Astrocyte (in vitro differentiated cells and primary cell): ENCODE data around the gene ELAVL3. TPM values are rescaled to one million over a fixed set of nuclear protein-coding genes. Genes with fewer than 3 reads are reported as not detected.
A peak's percentile ranks its signal among the peaks of the same experiment; 100 is the strongest.

ENCODE experiments used
- DNase-seq: peaks from one replicate; pipeline ENCODE4 v3.0.0-alpha.2; 2010; ENCODE audit warnings: low read depth
- FAIRE-seq: peaks from 2 replicates; lab custom pipeline; 2011; peaks lifted over from hg19 to GRCh38; lab: Jason Lieb, UNC
- H2AFZ ChIP-seq: 2 replicates; pipeline ENCODE4 v1.6.0; 2012; ENCODE audit warnings: low read depth, low read length, inconsistent platforms
- H3K27ac ChIP-seq: 2 replicates; pipeline ENCODE4 v1.5.1; 2011; ENCODE audit warnings: low read depth, low read length, inconsistent platforms
- H3K27me3 ChIP-seq: 2 replicates; pipeline ENCODE4 v1.6.0; 2011; ENCODE audit warnings: low read length, inconsistent platforms; ENCODE audit not compliant: insufficient read depth
- H3K36me3 ChIP-seq: 2 replicates; pipeline ENCODE4 v1.5.1; 2011; ENCODE audit warnings: low read length, inconsistent platforms; ENCODE audit not compliant: insufficient read depth
- H3K4me1 ChIP-seq: 2 replicates; pipeline ENCODE4 v1.5.1; 2011; ENCODE audit warnings: low read length, inconsistent platforms; ENCODE audit not compliant: insufficient read depth
- H3K4me2 ChIP-seq: 2 replicates; pipeline ENCODE4 v1.6.0; 2012; ENCODE audit warnings: low read length, inconsistent platforms
- H3K4me3 ChIP-seq: 2 replicates; pipeline ENCODE4 v1.5.1; 2011; ENCODE audit warnings: low read depth, mild to moderate bottlenecking, low read length, inconsistent platforms; ENCODE audit not compliant: insufficient read depth
- H3K79me2 ChIP-seq: 2 replicates; pipeline ENCODE4 v1.6.0; 2012; ENCODE audit warnings: mild to moderate bottlenecking, low read length, inconsistent platforms; ENCODE audit not compliant: insufficient read depth
- H3K9ac ChIP-seq: 2 replicates; pipeline ENCODE4 v1.6.0; 2012; ENCODE audit warnings: mild to moderate bottlenecking, low read length, inconsistent platforms
- H3K9me3 ChIP-seq: 2 replicates; pipeline ENCODE4 v1.5.1; 2012; ENCODE audit warnings: low read depth, mild to moderate bottlenecking, low read length, inconsistent platforms; ENCODE audit not compliant: insufficient read depth
- H4K20me1 ChIP-seq: 2 replicates; pipeline ENCODE4 v1.6.0; 2012; ENCODE audit warnings: low read length, inconsistent platforms; ENCODE audit not compliant: insufficient read depth
- H3K27ac Mint-ChIP-seq: one replicate; pipeline ENCODE4 v1.8.0; 2021; ENCODE audit warnings: mild to moderate bottlenecking, mixed read lengths; ENCODE audit not compliant: unreplicated experiment
- H3K27me3 Mint-ChIP-seq: one replicate; pipeline ENCODE4 v1.8.0; 2021; ENCODE audit warnings: low read depth, mixed read lengths; ENCODE audit not compliant: unreplicated experiment
- H3K36me3 Mint-ChIP-seq: one replicate; pipeline ENCODE4 v1.8.0; 2021; ENCODE audit warnings: low read depth, mixed read lengths; ENCODE audit not compliant: unreplicated experiment
- H3K4me1 Mint-ChIP-seq: one replicate; pipeline ENCODE4 v1.8.0; 2021; ENCODE audit warnings: low read depth, mixed read lengths; ENCODE audit not compliant: unreplicated experiment
- H3K4me3 Mint-ChIP-seq: one replicate; pipeline ENCODE4 v1.8.0; 2021; ENCODE audit warnings: mild to moderate bottlenecking, moderate library complexity, mixed read lengths; ENCODE audit not compliant: unreplicated experiment
- H3K9me3 Mint-ChIP-seq: one replicate; pipeline ENCODE4 v1.8.0; 2021; ENCODE audit warnings: mild to moderate bottlenecking, mixed read lengths; ENCODE audit not compliant: unreplicated experiment
- CTCF ChIP-seq: IDR thresholded peaks from 2 replicates; pipeline ENCODE4 v1.5.1; 2011; ENCODE audit warnings: low read depth, mild to moderate bottlenecking, inconsistent platforms, low read length, moderate library complexity; ENCODE audit not compliant: insufficient read depth
- EZH2 ChIP-seq: IDR thresholded peaks from 2 replicates; pipeline ENCODE4 v1.6.1; 2012; ENCODE audit warnings: mild to moderate bottlenecking, low read length, inconsistent platforms; ENCODE audit not compliant: insufficient read depth
- total RNA-seq: library from RNA; stranded (reverse); gene quantifications from 2 replicates; pipeline ENCODE4 v1.2.1, GENCODE V29; 2021

Gene ELAVL3
- total RNA-seq, 1 donor from 2014 or later: not detected

GRCh38 chr19:11421371-11422098 is 59.3 kb downstream of the ELAVL3 start:
- Mint-ChIP-seq H3K36me3 (no peaks in the 10 kb centered on the region), H3K4me3 (no peak overlapping the region), H3K27ac (no peak overlapping the region), H3K4me1 (no peaks in the 10 kb centered on the region), H3K9me3 (peaks cover 3% of the 10 kb centered on the region), H3K27me3 (peaks cover 46% of the 10 kb centered on the region)
- H3K27ac ChIP-seq: no peak overlapping the region
- peak overlapping the region; percentile 54 for H3K4me2 ChIP-seq
- DNase-seq (no peak), FAIRE-seq (no peak)
- TF ChIP-seq CTCF (no peak), EZH2 (peak; percentile 52)
- H2AFZ ChIP-seq: peak overlapping the region; percentile 34
- H3K27me3 ChIP-seq: peaks cover 58% of the 10 kb centered on the region
- H3K4me1 ChIP-seq: peaks cover 3% of the 10 kb centered on the region
- H3K79me2 ChIP-seq: no peaks in the 10 kb centered on the region
- no peaks in the 10 kb centered on the region for H4K20me1 ChIP-seq
- no peak overlapping the region for H3K9ac ChIP-seq
- no peaks in the 10 kb centered on the region for H3K9me3 ChIP-seq
- H3K36me3 ChIP-seq: no peaks in the 10 kb centered on the region
- no peak overlapping the region for H3K4me3 ChIP-seq

DNA sequence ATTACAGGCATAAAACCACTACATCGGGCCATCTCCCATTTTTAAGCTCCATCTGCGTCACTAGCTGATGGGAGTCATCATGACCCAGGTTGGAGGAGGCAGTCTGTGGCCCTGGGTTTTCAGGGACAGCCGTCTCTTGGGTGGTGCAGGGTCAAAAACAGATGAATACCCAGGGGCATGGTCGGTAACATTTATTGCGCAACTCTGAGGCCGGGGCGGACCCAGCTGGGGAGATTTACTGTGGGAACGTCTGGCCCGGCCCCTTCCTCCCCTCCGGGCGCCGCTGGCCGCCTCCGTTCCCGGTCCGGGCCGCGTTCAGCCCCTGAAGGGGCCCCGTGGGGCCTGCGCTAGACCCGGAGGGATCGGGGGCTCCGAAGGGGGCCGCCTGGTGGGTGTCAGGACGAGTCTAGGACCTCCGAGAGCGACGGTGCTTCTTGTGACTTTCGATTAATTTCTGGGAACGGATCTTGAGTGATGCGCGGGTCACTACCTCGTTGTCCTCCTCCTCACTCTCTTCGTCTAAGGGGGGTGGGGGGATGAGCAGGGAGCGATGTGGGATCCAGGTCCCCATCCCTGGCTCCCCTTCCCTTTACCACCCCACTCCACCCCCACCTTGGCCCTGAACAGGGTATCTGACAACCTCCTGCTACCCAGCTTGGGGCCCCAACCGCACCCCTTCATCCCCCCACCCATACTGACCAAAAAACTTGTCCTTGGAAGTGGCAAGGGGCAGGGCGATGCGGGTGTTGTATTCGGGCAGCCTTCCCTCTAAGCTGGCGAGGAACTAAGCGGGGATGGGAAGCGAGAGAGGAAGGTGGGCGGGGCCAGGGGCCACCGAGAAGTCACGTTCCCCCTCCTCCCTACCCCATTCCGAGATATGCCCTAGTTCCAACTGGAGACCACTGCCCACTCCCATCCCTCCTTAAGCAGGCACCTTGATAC is 60.1 kb downstream of the ELAVL3 start:
- Mint-ChIP-seq H3K4me3 (no peak overlapping the region), H3K36me3 (no peaks in the 10 kb centered on the region), H3K27ac (no peak overlapping the region), H3K9me3 (peaks cover 3% of the 10 kb centered on the region), H3K4me1 (no peaks in the 10 kb centered on the region), H3K27me3 (peaks cover 46% of the 10 kb centered on the region)
- Histone ChIP-seq H3K36me3 (no peaks in the 10 kb centered on the region), H4K20me1 (no peaks in the 10 kb centered on the region), H3K4me2 (peak overlapping the region; percentile 54), H3K4me3 (no peak overlapping the region), H3K27ac (no peak overlapping the region), H3K79me2 (no peaks in the 10 kb centered on the region), H3K9me3 (no peaks in the 10 kb centered on the region), H3K9ac (no peak overlapping the region), H3K4me1 (peaks cover 3% of the 10 kb centered on the region), H2AFZ (no peak overlapping the region), H3K27me3 (peaks cover 58% of the 10 kb centered on the region)
- FAIRE-seq (no peak), DNase-seq (no peak)
- TF ChIP-seq CTCF (no peak), EZH2 (no peak)
